Breast epithelium (tissue), 4 donors: ENCODE measurements around the gene GRIFIN. TPM values are rescaled to one million over a fixed set of nuclear protein-coding genes. Genes with fewer than 3 reads are reported as not detected.

Experiments
- DNase-seq, 2 donors: peaks; one replicate each; pipeline ENCODE4 v3.0.0-alpha.2; 2019; ENCODE audit warnings: low spot score in 2 of 2
- H3K27ac ChIP-seq, 2 donors: fragments of 200-600 bp; sonication (generic) in 1 of 2; one replicate each; pipeline ENCODE4 v1.5.1; 2016 to 2019; ENCODE audit warnings: mild to moderate bottlenecking in 1 of 2
- H3K27me3 ChIP-seq, 2 donors: fragments of 200-600 bp; sonication (generic) in 1 of 2; one replicate each; pipeline versions ENCODE4 v1.5.1 to v1.6.0; 2017 to 2019; ENCODE audit warnings: control low read depth in 1 of 2, mild to moderate bottlenecking in 1 of 2
- H3K36me3 ChIP-seq: fragments of 200-600 bp; one replicate; pipeline ENCODE4 v1.5.1; 2019
- H3K4me1 ChIP-seq, 2 donors: fragments of 200-600 bp; sonication (generic); one replicate each; pipeline ENCODE4 v1.5.1; 2016 to 2019; ENCODE audit warnings: control low read depth in 1 of 2
- H3K4me3 ChIP-seq, 3 donors: fragments of 200-600 bp; sonication (generic); 1 replicate in 2 of 3; 2 replicates in 1 of 3; pipeline ENCODE4 v1.5.1; 2016 to 2019; ENCODE audit warnings: mild to moderate bottlenecking in 3 of 3, moderate library complexity in 2 of 3
- H3K9me3 ChIP-seq, 2 donors: fragments of 200-600 bp; sonication (generic) in 1 of 2; one replicate each; pipeline ENCODE4 v1.5.1; 2016 to 2019; ENCODE audit warnings: control low read depth in 1 of 2
- POLR2A ChIP-seq: fragments of 450-650 bp; IDR thresholded peaks from one replicate; pipeline ENCODE4 v1.6.1; 2016; ENCODE audit warnings: antibody characterized with exemption, mild to moderate bottlenecking, moderate library complexity
- POLR2AphosphoS5 ChIP-seq, 3 donors: sonication (generic); formaldehyde crosslinking; IDR thresholded peaks; one replicate each; pipeline ENCODE4 v1.6.1; 2017; ENCODE audit warnings: antibody characterized with exemption in 3 of 3
- intact Hi-C: fragments of 100-400 bp; cut with DNase I; formaldehyde crosslinking; loops from one replicate; pipeline ENCODE4 v1.15.1; 2023; ENCODE audit warnings: low total_unique reads
- total RNA-seq, 3 donors: library from RNA; depleted of rRNA; stranded (reverse); fragments of >200 nt; gene quantifications; one replicate each; pipeline ENCODE4 v1.1.0, GENCODE V29; 2016
- TF ChIP-seq, protein P1 (sequence below), 3 donors: fragments of 450-650 bp; IDR thresholded peaks; one replicate each; pipeline ENCODE4 v1.5.1; 2016 to 2017; ENCODE audit warnings: antibody characterized with exemption in 3 of 3, mild to moderate bottlenecking in 3 of 3, moderate library complexity in 3 of 3

Gene GRIFIN
- total RNA-seq, 3 donors from 2014 or later, result not detected

- Histone ChIP-seq H3K4me1 (peaks cover 15 to 19% of the 10 kb centered on the region in 2 donors), H3K27me3 (no peaks in the 10 kb centered on the region), H3K36me3 (no peaks in the 10 kb centered on the region), H3K9me3 (no peaks in the 10 kb centered on the region), H3K4me3 (no peak overlapping the region), H3K27ac (no peak overlapping the region)
- TF ChIP-seq POLR2A (no peak), POLR2AphosphoS5 (IDR thresholded peaks at IDR 0.05) (no peak)
- TF ChIP-seq, protein P1, sequence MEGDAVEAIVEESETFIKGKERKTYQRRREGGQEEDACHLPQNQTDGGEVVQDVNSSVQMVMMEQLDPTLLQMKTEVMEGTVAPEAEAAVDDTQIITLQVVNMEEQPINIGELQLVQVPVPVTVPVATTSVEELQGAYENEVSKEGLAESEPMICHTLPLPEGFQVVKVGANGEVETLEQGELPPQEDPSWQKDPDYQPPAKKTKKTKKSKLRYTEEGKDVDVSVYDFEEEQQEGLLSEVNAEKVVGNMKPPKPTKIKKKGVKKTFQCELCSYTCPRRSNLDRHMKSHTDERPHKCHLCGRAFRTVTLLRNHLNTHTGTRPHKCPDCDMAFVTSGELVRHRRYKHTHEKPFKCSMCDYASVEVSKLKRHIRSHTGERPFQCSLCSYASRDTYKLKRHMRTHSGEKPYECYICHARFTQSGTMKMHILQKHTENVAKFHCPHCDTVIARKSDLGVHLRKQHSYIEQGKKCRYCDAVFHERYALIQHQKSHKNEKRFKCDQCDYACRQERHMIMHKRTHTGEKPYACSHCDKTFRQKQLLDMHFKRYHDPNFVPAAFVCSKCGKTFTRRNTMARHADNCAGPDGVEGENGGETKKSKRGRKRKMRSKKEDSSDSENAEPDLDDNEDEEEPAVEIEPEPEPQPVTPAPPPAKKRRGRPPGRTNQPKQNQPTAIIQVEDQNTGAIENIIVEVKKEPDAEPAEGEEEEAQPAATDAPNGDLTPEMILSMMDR (IDR thresholded peaks at IDR 0.05), result no peak
- intact Hi-C loops, result loop anchor here (10.0 kb wide), 1 partner anchor 209 kb away; the partner anchor contains the start of gene AMZ1
- DNase-seq, result no peak
Observed at GRCh38 chr7:2475678-2476015, 551 bp downstream of the GRIFIN start.

DNA sequence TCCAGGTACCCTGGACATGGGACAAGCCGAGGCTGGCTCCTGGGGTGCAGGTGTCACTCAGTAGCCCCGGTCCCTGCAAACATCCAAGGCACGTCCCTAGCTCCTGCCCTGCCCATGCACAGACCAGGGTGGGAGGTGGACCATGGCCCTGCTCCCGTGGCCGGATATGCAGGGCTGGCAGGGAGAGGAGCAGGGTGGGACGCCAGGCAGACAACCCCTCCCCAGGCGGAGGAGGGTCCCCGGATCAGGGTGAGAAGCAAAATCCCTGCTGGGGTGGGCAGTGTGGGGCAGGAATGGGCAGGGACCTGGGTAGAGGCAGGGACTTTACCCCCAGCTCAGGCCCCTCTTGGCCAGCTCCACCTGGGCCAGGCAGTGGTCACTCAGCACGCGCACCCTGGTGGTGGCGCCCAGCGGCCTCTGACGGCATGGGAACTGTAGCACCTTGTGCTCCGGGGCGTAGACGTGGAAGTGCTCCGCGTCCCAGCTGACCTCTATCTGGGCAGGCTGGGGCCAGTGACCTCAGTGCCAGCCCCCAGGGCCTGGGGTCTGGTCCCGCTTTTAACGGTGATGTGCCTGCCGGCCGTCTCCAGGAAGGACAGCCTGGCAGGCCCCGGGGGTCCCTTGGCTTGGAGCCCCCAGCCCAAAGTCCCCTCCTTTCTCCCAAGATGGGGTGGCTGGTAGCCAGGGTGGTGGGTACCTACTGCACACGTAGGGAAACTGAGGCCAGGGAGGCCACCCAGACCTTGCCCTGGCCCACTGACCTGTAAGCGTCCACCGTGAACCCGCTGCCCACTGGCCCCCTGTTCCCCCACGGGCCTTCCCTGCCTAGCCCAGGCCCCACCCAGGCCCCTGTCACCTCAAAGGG is 1.2 kb downstream of the GRIFIN start:
- H3K27ac ChIP-seq, result no peak overlapping the region
- no peaks in the 10 kb centered on the region for H3K27me3 ChIP-seq
- H3K4me1 ChIP-seq, result peaks cover 15 to 19% of the 10 kb centered on the region in 2 donors
- H3K36me3 ChIP-seq, result no peaks in the 10 kb centered on the region
- TF ChIP-seq POLR2AphosphoS5 (IDR thresholded peaks at IDR 0.05) (no peak), POLR2A (no peak)
- TF ChIP-seq, protein P1 (IDR thresholded peaks at IDR 0.05), result no peak
- no peak for DNase-seq
- no peak overlapping the region for H3K4me3 ChIP-seq
- no peaks in the 10 kb centered on the region for H3K9me3 ChIP-seq
- intact Hi-C loops, result loop anchor here (10.0 kb wide), 1 partner anchor 210 kb away; the partner anchor contains the start of gene AMZ1

- Histone ChIP-seq H3K27ac (no peak overlapping the region), H3K4me1 (peaks cover 14 to 15% of the 10 kb centered on the region in 2 donors), H3K4me3 (no peak overlapping the region), H3K36me3 (no peaks in the 10 kb centered on the region), H3K9me3 (no peaks in the 10 kb centered on the region), H3K27me3 (no peaks in the 10 kb centered on the region)
- no peak for DNase-seq
- no peak for TF ChIP-seq POLR2AphosphoS5 (IDR thresholded peaks at IDR 0.05)
- TF ChIP-seq, protein P1 (IDR thresholded peaks at IDR 0.05), result no peak
- no peak for TF ChIP-seq POLR2A
- intact Hi-C loops, result loop anchor here (10.0 kb wide), 1 partner anchor 211 kb away; the partner anchor contains the start of gene AMZ1
Observed at GRCh38 chr7:2474224-2474623, 2.0 kb downstream of the GRIFIN start.

DNA sequence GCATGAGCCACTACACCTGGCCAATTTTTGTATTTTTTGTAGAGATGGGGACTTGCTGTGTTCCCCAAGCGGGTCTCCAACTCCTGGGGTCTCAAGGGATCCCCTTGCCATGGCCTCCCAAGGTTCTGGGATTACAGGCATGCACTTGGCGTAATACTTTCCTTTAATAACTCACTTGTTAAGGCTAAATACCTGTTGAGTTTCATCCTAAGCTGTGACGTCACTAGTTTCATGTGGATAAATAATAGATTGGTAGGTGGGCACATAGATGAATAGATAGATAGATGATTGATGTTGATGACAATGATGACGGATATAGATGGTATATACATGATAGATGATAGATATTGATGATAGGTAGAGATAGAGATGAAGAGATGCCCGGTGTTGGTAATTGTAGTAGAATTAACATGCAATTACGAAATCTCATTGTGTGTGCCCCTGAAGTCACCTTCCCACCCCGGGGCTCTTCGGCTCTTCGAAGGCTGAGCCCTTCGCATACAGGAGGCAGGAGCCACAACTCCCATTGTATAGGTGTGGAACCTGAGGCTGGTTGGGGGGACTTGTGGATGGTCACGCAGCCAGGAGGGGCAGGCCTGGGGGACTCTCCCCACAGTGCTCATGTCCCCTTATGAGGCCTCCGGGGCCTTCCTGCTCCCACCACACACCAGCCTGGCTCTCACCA is 2.6 kb downstream of the GRIFIN start:
- no peaks in the 10 kb centered on the region for H3K9me3 ChIP-seq
- H3K4me1 ChIP-seq, result peaks cover 12% of the 10 kb centered on the region in 2 donors
- DNase-seq, result no peak
- no peak overlapping the region for H3K4me3 ChIP-seq
- no peaks in the 10 kb centered on the region for H3K27me3 ChIP-seq
- TF ChIP-seq, protein P1 (IDR thresholded peaks at IDR 0.05), result no peak
- no peak for TF ChIP-seq POLR2AphosphoS5 (IDR thresholded peaks at IDR 0.05)
- TF ChIP-seq POLR2A, result no peak
- intact Hi-C loops, result loop anchor here (10.0 kb wide), 1 partner anchor 211 kb away; the partner anchor contains the start of gene AMZ1
- no peaks in the 10 kb centered on the region for H3K36me3 ChIP-seq
- no peak overlapping the region for H3K27ac ChIP-seq

- Histone ChIP-seq H3K4me3 (no peak overlapping the region), H3K36me3 (no peaks in the 10 kb centered on the region), H3K27ac (no peak overlapping the region), H3K9me3 (no peaks in the 10 kb centered on the region), H3K27me3 (no peaks in the 10 kb centered on the region), H3K4me1 (peaks cover 3 to 4% of the 10 kb centered on the region in 2 donors)
- TF ChIP-seq POLR2A (no peak), POLR2AphosphoS5 (IDR thresholded peaks at IDR 0.05) (no peak)
- TF ChIP-seq, protein P1 (IDR thresholded peaks at IDR 0.05), result no peak
- intact Hi-C loops, result loop anchor here (10.0 kb wide), 1 partner anchor 212 kb away; the partner anchor contains the start of gene AMZ1
- no peak for DNase-seq
Observed at GRCh38 chr7:2472739-2473138, 3.5 kb downstream of the GRIFIN start.
